ENCODE results near the gene MSI2.

DNA sequence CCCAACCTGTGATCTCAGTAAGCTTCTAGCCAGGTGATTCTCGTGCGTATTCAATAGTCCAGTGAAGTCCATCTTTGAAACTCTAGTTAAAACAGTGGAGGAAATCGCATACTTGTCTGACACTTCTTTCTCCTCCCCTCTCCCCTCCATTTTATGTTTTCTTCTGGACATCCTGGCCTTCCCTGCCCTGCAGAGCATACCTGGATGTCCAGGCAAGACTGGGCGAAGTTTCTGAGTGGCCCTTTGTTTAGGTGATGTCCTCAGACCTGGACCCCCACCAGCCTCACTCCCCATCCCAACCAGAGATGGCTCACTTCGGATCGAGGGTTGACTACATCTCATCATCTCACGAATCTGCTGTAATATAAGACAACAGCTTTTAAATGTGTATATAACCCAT, 423.0 kb downstream of the MSI2 start:
- TF ChIP-seq, protein P1, sequence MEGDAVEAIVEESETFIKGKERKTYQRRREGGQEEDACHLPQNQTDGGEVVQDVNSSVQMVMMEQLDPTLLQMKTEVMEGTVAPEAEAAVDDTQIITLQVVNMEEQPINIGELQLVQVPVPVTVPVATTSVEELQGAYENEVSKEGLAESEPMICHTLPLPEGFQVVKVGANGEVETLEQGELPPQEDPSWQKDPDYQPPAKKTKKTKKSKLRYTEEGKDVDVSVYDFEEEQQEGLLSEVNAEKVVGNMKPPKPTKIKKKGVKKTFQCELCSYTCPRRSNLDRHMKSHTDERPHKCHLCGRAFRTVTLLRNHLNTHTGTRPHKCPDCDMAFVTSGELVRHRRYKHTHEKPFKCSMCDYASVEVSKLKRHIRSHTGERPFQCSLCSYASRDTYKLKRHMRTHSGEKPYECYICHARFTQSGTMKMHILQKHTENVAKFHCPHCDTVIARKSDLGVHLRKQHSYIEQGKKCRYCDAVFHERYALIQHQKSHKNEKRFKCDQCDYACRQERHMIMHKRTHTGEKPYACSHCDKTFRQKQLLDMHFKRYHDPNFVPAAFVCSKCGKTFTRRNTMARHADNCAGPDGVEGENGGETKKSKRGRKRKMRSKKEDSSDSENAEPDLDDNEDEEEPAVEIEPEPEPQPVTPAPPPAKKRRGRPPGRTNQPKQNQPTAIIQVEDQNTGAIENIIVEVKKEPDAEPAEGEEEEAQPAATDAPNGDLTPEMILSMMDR (IDR thresholded peaks at IDR 0.05): no peak
- TF ChIP-seq POLR2AphosphoS5 (IDR thresholded peaks at IDR 0.05): no peak

Data from sigmoid colon (tissue), 4 donors.